ENCODE measurements around the gene MGST2.
"Not testable (repeated sequence)": the region's sequence is repeated elsewhere in the genome, so short reads cannot be mapped to it uniquely, and the experiment has no call there.

MGST2 gene

DNA sequence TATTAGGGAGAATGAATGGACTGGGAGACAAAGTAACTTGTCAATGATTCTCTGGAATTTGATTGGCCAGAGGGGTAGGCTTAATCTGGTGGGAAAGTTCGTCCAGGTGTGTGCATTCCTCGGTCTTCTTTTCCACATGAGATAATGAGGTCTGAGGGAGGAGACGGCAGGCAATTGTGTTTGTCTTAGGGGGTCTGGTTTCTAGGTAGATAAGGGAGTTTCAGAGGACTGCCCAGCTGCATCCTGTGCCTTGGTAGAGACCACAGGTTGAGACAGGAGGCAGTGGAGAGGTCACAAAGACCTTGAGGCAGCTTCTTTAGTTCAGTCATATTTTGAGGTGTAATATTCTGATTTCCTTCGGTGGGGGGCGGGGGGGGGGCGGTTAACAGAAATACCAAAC lies 4.3 kb downstream of the MGST2 start:
- DNase-seq (ENCODE audit: low read depth), result no peak

- DNase-seq (ENCODE audit: low read depth), result no peak
These were observed 5.2 kb downstream of the MGST2 start for GRCh38 chr4:139670775-139671174.

- peak; percentile 13 for DNase-seq (ENCODE audit: low read depth)
These were observed 6.6 kb downstream of the MGST2 start for GRCh38 chr4:139672215-139672614.

DNA sequence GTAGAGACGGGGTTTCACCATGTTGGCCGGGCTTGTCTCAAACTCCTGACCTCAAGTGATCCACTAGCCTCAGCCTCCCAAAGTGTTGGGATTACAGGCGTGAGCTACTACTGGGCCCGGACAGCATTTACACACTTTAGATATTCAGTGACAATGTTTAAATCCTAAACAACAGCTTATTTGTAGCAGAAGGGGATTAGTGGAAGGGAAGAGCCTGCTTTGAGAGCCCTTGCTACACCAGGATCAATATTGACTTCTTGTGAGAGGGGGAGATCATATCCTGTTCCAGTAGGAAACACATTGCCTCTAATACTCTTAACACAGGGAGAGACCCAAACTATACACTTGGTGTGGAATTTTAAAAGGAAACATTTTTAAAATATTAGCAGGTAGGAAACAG lies 7.1 kb downstream of the MGST2 start:
- DNase-seq (ENCODE audit: low read depth), result no peak

DNA sequence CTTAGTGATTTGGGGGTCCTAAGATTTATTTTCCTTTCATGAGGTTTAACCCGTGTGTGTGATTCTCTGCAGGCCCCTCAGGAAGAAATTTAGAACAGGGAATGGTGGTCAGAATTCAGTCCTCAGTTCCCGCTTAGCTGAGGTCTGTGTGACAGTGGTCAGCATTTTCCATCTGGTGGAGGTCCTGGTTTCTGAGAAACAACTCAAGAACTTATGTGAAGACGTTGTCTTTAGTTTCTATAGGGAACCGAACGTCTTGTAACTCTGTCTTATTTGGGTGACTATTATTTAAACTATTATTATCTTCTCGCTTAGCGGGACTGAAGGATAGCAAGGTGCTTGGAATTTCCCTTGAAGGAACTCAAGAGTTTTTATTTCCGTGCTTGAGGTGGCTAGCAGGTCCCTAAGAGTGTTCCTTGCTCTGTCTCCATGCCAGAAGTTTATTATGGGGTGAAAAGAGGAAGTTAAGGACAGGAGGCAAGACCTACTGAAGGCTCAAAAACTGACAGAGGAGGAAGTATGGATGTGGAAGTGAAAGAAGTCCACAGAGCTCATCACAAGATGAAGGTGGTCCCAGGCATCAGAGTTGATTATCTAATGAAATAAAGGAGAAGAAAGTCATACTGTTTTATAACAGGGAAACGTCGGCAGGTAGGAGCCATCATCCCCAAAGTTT lies 9.4 kb downstream of the MGST2 start:
- no peak for DNase-seq (ENCODE audit: low read depth)

GRCh38 chr4:139675651-139676050 lies 10.0 kb downstream of the MGST2 start:
- no peak for DNase-seq (ENCODE audit: low read depth)

GRCh38 chr4:139676365-139676764 lies 10.7 kb downstream of the MGST2 start:
- DNase-seq (ENCODE audit: low read depth), result no peak

DNA sequence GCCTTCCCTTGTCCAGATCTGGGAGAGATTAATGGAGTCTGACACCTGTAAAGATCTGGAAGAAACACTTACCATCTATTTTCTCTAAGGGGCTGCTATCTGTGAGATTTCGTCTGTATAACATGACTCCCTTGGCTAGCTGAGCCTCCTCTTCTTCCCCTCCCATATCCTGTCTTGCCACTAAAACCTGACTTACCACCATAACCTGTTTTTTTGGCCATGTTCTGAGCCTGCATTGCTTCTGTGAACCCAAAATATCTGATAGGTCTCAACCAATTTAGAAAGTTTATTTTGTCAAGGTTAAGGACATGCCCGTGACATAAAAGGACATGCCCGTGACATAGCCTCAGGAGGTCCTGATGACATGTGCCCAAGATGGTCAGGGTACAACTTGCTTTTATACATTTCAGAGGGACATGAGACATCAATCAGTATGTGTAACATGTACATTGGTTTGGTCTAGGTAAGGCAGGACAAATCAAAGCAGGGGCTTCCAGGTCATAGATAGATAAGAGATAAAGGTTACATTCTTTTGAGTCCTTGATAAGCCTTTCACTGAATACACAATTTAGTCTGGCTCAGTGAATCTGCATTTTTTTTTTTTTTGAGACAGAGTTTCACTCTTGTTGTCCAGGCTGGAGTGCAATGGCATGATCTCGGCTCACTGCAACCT lies 11.4 kb downstream of the MGST2 start:
- no peak for DNase-seq (ENCODE audit: low read depth)

DNA sequence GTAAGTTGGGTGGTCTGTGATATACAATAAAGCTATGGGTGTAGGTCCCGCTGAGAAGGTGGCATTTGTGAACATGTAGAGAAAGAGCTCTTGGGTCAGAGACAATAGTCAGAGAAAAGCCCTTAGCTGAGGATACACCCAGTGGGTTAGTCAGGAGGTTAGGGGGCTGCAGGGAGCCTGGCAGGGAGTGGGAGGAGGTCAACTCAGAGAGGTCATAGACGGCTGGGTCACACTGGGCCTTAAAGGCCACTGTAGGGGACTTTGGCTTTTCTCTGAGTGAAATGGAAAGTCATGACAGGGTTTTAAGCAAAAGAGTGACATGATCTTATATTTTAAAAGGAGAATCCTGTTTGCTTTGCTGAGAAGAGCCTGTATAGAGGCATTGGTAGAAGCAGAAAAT lies 16.7 kb downstream of the MGST2 start:
- no peak for DNase-seq (ENCODE audit: low read depth)

DNA sequence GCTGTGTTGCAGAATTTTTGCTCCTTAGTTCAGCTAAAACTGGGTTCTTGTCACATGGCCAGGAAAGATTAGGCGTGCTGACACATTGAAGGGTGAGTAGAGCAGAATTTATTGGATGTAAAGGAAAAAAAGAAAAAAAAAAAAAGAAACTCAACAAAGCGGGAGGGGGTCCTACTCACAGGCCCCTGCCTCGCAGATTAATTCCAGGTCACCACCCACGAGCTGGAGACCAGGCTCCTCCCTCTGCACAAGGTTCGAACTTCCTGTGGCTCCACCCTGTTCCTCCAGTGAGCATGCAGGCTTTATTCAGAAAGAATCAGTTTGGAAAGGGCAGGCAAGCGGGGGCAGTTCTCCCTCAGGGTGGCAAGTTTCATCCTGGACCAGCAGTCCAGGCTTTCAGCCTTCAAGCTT lies 17.1 kb downstream of the MGST2 start:
- no peak for DNase-seq (ENCODE audit: low read depth)

- no peak for DNase-seq (ENCODE audit: low read depth)
These were observed 18.7 kb downstream of the MGST2 start for GRCh38 chr4:139684351-139684750.

DNA sequence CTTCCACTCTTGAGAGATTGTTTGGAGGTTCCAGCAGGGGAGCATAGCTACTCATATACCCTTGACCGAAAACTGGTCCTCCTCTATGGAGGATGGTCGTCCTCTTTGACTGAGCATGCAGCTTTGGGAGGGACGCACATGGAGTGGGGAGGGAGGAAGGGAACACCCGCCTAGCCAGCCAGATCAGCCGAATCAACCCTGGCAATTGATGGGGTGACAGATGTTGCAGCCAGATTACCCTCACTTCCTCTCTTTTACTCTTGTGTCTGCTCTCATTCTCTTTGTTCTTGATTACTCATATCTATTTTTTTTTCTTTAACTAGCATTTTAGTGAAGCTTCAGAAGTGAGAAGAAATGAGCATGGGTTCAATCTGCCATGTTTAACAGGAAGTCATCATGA lies 19.6 kb downstream of the MGST2 start:
- no peak for DNase-seq (ENCODE audit: low read depth)

- no peak for DNase-seq (ENCODE audit: low read depth)
These were observed 20.5 kb downstream of the MGST2 start for GRCh38 chr4:139686130-139686529.

DNA sequence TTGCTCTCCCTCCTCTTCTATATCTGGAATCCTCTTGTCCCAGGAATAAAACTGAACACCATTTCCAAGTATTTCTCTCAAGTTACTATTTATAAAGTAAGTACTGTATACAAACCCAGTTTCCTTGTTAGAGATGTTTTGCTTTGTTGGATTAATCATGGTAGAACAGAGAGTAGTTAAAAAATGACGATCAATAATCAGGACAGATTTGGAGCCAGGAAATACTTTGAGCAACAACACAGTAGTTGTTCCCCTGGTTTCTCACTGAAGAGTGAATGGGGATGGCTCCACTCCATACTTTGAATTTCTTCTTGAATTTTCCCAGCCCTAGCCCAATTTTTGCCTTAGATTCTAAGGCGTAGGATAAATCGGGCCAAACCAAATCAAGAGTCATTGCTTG lies 21.4 kb downstream of the MGST2 start:
- DNase-seq (ENCODE audit: low read depth), result no peak

DNA sequence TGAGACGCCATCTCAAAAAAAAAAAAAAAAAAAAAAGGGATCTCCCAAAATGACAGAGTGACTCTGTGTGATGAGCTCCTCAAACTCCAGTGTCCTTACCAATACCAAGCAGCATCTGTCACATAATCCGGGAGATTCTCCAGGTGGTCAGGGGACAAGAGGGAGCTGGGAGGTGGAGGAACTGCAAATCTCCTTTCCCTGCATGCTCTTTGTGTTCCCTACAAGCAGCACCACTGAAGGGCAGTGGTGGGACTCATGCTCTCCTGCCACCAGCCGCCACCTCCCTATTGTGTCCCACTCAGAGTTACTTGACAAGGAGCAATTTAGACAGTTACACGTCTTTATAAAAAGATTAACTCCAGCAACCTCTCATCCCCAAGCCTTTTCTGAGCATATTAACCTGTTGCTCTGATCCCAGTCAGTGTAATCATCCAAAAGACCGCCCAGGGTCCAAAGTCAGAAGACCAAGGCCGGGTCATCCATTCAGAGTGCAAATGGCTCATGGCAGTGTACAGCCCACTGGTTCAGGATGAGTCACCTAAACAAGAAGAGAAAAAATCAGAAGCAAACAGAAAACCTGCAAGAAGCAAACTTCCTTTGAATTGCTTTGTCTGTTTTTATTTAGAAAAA lies 23.6 kb downstream of the MGST2 start:
- DNase-seq (ENCODE audit: low read depth), result peak; percentile 38

GRCh38 chr4:139690419-139690818 lies 24.8 kb downstream of the MGST2 start:
- no peak for DNase-seq (ENCODE audit: low read depth)

DNA sequence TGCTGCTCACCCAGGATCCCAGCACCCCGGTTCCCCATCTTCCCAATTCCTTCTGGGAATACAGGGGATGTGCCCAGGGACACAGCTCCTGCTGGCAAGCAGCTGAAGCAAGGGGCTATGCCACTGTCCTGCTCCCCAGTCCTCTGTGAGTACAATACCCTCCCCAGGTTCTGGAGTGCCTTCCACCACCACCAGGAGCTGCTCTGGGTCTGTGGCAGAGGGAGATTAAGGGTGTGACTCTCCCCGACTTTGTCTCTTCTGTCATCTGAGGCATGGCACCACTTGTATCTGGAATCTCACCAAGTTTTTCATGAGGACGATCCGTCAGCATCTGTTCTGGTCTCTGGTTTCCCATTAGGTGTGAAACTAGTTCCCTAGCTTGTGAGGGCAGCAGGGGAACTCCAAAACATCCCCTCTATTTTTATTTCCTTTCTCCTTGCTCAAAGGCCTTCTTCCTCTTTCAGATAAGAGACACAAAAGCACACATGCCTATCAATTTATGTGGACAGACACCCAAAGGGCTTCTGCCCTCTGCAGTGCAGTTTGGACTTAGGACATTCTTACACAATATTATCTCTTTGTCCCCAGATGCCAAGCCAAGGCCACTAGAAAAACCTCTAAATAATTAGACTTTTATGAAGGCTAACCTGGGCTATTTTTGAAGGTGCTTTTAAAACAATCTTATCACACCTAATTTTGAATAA lies 26.8 kb downstream of the MGST2 start:
- peak; percentile 5 for DNase-seq (ENCODE audit: low read depth)

- no peak for DNase-seq (ENCODE audit: low read depth)
These were observed 29.0 kb downstream of the MGST2 start for GRCh38 chr4:139694522-139695107.

GRCh38 chr4:139696491-139696890 lies 30.9 kb downstream of the MGST2 start:
- DNase-seq (ENCODE audit: low read depth), result no peak

DNA sequence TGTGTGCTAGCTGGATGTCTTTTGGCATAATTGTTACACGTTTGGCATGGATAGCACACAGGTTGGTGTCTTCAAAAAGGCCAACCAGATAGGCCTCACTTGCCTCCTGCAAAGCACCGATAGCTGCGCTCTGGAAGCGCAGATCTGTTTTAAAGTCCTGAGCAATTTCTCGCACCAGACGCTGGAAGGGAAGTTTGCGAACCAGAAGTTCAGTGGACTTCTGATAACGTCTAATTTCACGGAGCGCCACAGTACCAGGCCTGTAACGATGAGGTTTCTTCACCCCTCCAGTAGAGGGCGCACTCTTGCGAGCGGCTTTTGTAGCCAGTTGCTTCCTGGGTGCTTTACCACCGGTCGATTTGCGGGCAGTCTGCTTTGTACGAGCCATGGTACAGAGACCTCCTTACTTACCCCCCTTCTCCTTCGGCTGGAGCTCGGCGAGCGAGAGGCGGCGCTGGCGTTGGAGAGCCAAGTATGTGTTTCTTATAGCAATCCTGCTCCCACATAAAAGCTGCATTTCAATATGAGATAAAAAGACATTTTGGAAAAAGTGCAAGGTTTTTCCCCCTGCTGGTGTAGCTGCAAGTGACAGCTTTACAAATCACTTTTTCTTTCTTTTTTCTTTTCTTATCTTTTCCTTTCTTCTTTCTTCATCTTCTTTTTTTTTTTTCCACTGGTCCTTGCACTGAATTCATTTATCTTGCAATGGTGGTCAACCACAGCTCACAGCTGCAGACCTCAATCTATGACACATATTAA lies 32.7 kb downstream of the MGST2 start:
- DNase-seq (ENCODE audit: low read depth), result not testable (repeated sequence)

DNA sequence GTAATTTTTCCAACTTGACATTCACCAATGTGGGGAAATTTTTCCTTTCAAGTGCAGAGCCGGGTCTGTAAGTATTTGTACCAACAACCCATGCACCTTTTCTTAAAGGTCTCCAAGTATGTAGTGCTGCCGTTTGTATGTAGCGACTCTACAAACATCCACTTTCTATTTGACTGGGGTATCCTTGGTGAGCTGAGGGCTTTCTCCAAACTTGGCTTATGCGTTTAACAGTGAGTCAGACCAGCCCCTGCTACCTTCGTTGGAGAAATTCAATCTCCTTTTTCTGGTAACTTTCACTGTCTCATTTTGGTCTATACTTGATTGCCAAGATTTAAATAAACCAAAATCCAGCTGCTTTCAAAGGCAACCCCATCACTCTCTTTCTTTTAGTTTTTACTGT lies 34.9 kb downstream of the MGST2 start:
- no peak for DNase-seq (ENCODE audit: low read depth)

Data from ELR (cell line).